GM18498 (cell line): ENCODE results near the gene GGA2.
"Not testable (repeated sequence)": the region's sequence is repeated elsewhere in the genome, so short reads cannot be mapped to it uniquely, and the experiment has no call there.

Experiments
- ATAC-seq: cut with Tn5 transposase; IDR thresholded peaks from one replicate; pipeline ENCODE4 v1.9.1; 2021; ENCODE audit warnings: mild to moderate bottlenecking, moderate library complexity; ENCODE audit not compliant: unreplicated experiment

GGA2 gene

DNA sequence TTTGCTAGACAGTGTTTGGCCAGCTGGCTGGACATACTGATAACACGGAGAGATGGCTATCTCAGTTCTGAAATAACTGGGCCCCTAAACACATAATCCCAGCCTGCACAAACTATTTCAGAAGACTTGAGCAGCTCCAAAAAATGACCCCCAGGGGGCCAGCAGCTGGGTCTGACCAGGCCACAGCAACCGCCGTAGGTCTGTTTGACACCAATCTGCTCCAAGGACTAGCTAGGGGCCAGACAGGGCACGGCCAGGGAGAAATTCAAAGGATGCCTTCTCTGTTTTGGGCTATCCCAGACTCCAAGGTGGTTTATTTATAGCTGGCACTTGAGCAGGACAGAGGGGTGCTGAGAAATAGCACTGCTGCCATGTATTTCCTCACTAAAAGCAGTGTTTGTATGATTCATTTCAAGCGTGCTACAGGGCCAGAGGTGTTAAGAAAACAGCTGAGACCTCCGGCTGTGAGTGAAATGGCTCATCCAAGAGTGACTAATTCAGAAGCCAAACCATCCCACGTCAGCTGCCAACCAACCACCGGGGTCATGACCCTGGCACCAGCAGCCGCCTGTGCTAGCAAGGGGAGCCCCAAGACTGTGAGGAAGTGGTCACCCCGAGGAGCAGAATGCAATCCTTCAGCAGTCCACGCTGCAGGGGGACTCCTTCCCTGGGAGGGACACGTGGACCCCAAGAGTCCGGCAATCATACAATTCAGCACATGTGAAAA is 5.7 kb downstream of the GGA2 start:
- peak; percentile 65 for ATAC-seq

GRCh38 chr16:23504076-23504452 is 6.2 kb downstream of the GGA2 start:
- no peak for ATAC-seq

DNA sequence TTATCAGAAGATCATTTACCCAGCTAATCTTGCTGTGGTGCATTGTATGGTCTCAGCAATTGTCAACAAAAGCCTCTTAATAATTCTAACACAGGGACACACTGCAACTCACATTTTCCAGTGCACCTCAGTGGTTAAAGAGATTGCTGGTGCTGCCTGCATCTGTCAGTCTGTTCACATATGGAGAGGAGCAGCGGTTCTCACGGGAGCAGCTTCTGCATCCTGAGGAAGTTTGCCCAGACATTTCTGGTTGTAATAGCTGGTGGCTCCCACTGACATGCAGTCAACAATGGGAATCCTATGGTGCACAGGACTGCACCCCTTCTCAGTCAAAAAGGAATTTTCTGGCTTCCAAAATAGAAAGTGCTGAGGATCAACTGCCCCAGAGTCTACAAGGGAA is 7.8 kb downstream of the GGA2 start:
- ATAC-seq: no peak

- no peak for ATAC-seq
Measured at GRCh38 chr16:23501291-23501690, 9.0 kb downstream of the GGA2 start.

GRCh38 chr16:23500862-23501225 is 9.4 kb downstream of the GGA2 start:
- no peak for ATAC-seq

- ATAC-seq: no peak
Measured at GRCh38 chr16:23500212-23500861, 10.0 kb downstream of the GGA2 start.

DNA sequence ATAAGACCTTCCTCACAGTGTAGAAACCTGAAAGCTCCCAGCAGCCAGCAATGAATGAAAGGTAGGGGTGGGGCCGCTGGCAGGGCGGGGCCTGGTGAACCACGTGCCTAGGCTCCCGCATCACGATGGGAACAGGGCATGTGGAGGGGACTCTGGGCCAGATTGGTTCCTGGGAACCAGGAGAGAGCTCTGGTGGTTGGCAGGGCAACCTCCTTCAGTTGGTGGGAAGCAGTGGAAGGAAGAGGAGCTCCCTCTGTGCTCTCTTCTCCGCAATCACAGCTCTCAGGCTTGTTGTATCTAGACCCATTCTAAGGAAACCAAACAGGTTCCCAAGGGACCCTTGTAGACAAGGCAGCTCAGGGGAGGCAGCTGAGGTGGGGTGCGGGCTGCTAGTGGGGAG is 10.5 kb downstream of the GGA2 start:
- no peak for ATAC-seq

DNA sequence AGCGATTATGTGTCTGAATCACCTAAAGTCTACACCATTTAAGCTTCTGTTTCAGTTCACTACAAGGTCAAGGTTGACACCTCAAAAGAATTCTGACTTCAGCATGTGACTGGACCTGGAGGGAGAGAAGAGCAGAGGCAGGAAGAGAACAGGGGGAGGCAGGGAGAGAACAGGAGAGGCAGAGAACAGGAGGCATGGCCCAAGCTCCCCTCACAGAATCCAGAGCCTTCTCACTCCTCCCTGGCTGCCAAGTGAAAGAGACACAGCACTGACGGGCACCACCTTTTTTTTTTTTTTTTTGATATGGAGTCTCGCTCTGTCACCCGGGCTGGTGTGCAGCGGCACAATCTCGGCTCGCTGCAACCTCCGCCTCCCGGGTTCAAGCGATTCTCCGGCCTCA is 11.4 kb downstream of the GGA2 start:
- ATAC-seq: no peak

GRCh38 chr16:23497543-23497868 is 12.8 kb downstream of the GGA2 start:
- ATAC-seq: no peak

GRCh38 chr16:23496821-23497542 is 13.3 kb downstream of the GGA2 start:
- no peak for ATAC-seq

DNA sequence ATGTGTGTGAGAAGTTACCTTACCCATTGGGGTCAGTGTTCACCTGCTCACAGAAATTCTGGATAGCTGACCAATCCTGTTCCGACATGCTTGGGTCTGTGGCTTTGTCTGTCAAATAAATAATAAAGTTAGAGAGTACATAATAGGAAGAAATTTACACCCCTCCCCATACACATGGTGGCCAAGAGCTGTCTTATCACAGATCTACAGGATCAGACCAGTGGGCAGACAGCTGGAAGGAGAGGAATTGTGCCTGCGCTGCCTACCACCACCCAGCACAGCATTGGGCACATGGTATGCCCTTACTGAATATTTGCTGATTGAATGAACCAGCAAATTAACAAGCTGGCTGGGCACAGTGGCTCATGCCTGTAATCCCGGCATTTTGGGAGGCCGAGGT is 14.6 kb downstream of the GGA2 start:
- ATAC-seq: no peak

DNA sequence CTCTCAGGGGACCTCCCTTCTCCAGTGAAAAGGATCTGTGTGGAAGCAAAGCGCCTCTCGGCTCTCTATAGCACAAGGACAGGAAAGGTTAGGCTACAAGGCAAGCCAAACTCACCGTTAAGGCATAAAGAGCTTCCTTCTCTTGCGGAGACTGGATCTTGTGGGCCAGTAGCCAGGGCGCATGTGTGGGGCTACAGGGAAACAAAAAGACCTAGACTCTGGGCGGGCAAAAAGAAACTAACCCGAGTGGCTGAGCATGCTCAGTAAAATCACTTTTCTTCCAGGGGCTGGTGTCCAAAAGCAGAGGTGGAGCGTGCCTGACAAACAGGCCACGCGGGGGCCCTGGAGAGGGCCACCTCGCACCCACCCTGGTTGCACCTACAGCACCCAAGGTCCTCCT is 16.1 kb downstream of the GGA2 start:
- ATAC-seq: no peak

- ATAC-seq: no peak
Measured at GRCh38 chr16:23491490-23492391, 18.6 kb downstream of the GGA2 start.

GRCh38 chr16:23486480-23486879 is 23.8 kb downstream of the GGA2 start:
- no peak for ATAC-seq

- no peak for ATAC-seq
Measured at GRCh38 chr16:23485841-23486240, 24.5 kb downstream of the GGA2 start.

DNA sequence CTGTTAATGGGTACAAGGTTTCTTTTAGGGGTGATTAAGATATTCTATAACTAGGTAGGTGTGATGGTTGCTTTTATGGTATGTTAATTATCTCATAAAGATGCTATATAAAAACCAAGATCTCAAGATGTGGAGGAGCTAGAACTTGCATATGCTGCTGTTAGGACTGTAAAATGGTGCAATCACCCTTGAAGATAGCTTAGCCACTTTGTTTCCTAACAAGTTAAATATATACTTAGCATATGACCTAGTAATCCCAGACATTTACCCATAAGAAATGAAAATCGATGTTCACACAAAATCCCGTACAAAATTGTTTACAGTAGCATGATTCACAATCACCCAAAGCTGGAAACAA is 25.1 kb downstream of the GGA2 start:
- no peak for ATAC-seq

GRCh38 chr16:23484510-23485256 is 25.6 kb downstream of the GGA2 start:
- no peak for ATAC-seq

DNA sequence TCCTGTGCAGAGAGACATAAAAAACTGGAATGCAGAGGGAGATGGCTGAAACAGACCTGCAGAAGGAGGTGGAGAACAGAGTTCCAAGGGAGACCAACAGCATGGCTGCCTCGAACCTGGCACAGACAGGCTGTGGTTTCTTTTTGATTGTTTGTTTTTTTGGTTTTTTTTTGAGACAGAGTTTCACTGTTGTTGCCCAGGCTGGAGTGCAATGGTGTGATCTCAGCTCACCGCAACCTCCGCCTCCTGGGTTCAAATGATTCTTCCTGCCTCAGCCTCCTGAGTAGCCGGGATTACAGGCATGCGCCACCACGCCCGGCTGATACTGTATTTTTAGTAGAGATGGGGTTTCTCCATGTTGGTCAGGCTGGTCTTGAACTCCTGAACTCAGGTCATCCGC is 26.8 kb downstream of the GGA2 start:
- not testable (repeated sequence) for ATAC-seq

DNA sequence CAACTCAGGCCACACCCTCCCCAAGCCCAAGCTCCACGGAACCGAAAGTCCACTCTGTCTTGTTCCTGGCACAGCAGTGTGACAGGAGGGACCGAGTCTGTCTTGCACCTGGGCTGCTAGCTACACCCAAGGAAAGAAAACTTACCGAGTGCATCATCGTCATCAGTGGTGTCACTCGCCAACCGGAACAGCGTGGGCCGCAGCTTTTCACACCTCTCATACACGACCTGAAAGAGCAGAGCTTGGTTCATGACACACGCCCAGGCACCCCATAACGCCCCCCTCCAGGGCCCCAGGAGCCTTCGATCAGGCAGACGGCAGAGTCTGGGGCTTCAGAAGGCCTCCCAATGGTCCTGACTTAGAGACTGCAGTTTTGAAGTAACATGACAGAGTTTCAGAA is 27.5 kb downstream of the GGA2 start:
- ATAC-seq: peak; percentile 78

DNA sequence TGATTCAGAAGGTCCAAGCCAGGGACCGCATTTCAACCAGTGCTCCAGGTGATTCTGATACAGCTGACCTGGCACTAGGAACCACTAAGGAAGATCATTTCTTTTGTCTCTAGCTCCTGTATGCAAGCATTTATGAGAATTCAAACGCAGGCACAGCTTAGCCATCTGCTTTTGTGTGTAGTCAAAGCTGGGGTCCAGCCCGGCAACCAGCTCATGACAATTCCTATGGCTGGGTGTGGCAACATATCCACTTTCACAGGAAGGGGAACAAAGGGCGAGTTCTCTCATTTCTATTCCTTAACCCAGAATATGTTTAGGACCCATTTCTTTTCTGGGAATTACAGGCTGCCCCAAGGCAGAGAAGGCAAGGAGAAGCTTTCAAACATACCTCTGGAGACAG is 30.0 kb downstream of the GGA2 start:
- ATAC-seq: no peak

DNA sequence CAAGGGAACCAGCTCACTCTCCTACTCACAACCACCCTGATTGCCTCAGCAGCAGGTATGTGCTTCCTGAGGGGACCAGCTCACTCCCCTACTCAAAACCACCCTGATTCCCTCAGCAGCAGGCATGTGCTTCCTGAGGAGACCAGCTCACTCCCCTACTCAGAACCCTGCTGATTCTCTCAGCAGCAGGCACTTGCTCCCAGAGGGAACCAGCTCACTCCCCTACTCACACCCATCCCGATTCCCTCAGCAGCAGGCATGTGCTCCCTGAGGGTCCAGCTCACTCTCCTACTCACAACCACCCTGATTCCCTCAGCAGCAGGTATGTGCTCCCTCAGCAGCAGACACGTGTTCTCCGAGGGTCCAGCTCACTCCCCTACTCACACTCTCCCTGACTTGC is 31.2 kb downstream of the GGA2 start:
- no peak for ATAC-seq
